Endometrium (tissue), 2 donors: ENCODE data around the gene SYTL4.
A peak's percentile ranks its signal among the peaks of the same experiment; 100 is the strongest.
"Not testable (repeated sequence)": the region's sequence is repeated elsewhere in the genome, so short reads cannot be mapped to it uniquely, and the experiment has no call there.

Experiments used
- FAIRE-seq: peaks from 2 replicates; lab custom pipeline; 2012; peaks lifted over from hg19 to GRCh38; lab: Jason Lieb, UNC
- donor health status: control.
- donor health status: control.

The SYTL4 gene

DNA sequence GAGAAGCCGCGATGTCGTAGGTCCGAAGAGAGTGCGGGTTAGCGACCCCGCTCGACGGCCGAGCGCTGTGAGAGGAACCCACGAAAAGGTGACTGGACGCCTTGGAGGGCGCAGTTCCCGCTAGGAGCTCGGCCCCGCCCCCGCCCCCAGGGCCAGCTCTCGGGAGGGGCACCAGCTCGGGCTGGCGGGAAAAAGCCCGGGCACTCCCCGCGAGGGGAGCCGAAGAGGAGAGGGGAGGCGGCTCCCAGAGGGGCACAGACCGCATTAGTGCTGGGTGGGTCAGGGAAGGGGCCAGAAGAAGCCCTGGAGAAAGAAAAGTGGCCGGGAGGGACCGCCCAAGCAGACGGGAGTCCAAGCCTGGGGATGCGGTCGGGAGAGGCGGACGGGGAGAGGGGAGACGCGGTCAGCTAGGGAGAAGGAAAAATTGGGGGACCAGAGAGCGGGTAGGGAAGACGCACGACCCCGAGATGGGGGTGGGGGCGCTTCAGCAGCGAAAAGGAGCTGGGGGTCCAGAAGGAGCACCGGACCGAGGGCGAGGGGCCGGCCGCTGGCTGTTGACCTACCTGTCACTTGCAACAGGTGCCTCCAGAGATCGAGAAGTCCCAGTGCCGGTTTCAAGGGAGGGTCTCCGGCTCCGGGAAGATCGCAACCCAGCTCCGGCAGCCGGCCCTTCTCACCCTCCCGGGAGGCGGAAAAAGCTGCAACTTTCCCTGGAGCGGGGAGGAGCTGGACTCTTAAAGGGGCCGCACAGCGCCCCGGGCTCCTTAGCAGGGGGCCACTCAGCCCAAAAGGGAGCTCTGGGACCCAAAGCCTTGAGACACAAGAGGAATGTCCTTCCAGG is at the start of gene SYTL4:
Gene SYTL4, minus strand, starts transcription at position 681 of the 841 bp plus-strand sequence. CDS start 30,084 bp downstream, outside the sequence.
- FAIRE-seq: no peak

DNA sequence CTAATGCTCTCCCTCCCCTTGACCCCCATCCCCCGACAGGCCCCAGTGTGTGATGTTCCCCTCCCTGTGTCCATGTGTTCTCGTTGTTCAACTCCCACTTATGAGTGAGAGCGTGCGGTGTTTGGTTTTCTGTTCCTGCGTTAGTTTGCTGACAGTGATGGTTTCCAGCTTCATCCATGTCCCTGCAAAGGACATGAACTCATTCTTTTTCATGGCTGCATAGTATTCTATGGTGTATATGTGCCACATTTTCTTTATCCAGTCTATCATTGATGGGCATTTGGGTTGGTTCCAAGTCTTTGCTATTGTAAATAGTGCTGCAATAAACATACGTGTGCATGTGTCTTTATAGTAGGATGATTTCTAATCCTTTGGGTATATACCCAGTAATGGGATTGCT is 37.5 kb upstream of the SYTL4 start:
- FAIRE-seq: not testable (repeated sequence)

DNA sequence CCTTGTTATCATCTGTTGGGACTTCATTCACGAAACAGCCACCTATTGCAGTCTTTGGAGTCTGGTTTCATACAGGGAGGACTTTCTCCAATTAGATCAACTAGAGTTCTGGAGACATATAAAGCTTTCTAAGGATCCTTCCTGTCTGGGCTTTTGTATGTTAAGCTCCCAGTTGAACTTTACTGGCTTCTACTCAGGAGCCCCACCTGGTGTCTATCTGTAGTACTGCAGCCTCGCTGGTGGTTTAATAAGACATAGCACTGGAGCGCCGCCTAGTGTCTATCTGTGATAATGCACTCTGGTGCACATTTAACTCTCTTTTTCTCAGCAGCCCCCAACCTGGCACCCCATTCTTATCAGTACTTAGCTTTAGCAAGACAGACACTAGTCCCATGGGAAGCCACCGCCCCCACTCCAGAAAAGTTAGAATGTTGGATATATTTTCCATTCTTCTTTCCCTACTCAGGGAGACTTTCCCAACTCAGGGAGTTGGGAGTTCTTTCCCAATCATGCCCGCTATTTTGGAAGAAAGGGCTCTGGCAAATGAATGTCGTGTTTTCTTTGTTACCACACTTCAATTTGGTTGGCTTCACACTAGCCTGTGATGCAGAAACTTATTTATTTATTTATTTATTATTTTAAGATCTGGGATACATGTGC is 36.9 kb upstream of the SYTL4 start:
- FAIRE-seq: no peak

DNA sequence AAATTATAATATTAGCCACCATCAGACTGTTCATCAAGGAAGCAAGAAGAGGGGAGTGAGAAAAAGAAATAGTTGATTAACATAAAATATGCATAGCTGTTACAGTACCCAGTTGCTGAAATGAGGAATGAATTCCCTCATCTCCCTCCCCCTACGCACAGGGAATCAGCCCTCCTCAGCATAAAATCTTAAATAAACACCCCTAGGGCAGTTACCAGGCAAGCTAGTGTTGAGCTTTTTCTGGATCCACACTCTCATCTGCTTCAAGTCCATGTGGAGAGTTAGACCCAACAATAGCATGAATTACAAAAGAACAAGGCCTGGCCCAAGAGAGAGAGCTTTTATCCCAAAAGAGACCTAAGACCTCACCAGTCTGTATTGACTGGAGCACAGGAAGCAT is 19.0 kb upstream of the SYTL4 start:
- FAIRE-seq: no peak

DNA sequence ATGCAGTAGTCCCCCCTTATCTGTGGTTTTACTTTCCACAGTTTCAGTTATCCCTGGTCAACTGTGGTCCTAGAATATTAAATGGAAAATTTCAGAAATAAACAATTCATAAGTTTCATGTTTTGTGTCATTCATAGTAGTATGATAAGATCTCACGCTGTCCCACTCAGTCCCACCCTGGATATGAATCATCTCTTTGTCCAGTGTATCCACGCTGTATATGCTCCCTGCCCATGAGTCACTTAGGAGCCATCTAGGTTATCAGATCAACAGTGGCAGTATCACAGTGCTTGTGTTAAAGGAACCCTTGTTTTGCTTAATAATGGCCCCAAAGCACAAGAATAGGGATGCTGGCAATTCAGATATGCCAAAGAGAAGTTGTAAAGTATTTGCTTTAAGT is 16.2 kb upstream of the SYTL4 start:
- FAIRE-seq: no peak

DNA sequence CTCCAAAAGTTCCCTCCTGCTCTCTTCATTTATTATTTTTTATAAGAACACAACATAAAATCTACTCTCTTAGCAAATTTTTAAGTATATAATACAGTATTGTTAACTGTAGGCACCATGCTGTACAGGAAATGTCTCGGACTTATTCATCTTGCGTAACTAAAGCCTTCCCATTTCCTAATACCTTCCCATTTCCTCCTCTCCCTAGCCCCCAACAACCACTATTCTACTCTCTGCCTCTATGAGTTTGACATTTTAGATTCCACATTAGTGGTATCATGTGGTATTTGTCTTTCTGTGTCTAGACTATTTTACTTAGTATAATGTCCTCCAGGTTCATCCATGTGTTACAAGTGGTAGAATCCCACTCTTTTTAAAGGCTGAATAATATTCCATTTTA is 15.8 kb upstream of the SYTL4 start:
- FAIRE-seq: no peak

DNA sequence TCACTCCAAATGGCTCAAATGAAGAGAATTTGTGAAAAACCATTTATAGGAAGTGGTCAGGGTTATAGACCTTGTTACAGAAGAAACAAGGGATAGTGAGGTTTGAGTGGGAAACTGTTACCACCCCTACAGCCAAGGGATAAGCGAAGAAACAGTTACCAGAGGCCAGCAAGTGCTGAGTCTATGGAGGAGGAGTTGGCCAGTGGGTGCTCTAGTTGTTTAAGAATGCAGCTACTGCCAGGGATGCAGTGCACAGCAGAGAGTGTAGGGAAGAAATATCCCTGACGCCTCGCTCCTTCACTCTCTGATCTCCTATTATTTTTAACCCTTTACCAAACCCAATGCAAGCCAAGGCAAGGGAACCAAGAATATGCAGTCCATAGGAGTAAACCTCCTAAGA is 15.2 kb upstream of the SYTL4 start:
- no peak for FAIRE-seq

DNA sequence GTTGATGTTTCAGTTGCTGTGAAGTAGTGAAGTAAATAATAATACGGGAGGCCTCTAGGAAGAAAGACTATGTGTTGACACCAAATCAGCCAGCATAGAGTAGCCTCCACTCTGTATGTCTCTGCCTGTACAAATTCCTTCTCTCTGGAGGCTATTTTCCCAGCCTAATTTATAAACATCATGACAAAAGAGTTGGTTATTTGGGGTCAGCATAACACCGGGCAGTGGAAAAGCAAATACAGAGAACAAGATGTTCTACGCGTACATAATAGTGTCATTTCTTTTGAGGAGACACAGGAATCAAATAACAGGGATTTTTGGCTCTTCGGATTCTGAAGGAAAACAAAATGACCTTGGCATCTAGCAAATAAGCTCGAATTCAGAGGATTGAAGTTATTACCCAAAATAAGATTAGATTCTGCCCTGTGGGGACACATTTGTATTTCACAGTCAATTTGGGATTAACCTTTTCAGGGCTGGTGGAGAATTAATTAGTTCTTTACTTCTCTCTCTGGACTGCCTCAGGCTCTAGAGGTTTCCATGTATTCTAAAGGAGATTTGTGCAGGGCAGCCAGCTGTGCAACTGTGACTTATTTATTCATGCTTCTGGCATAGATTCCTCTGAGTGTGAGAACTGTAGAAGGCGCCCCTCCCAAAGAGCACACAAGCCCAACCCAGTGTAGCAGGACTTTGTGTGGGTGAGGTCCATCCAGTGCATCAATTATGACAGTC is 14.1 kb upstream of the SYTL4 start:
- peak; percentile 94 for FAIRE-seq

DNA sequence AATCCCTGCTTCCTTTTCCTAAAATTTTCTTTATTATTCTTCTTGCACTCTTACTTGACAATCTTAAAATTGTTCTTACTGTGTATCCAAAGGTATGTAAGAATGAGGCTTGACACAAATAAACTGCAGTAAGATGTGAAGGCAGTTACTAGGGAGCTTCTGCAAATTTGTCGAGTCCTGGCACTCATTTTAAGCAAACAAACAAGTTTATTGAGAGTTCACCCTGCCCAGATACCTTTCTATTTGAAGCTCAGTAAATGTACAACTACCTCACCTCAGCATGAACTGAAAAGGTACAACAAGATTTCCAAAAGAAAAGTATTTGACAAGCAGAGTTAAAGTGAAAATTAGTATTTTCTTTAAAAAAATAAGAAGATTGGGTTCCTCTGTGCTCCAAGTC is 13.3 kb upstream of the SYTL4 start:
- no peak for FAIRE-seq

DNA sequence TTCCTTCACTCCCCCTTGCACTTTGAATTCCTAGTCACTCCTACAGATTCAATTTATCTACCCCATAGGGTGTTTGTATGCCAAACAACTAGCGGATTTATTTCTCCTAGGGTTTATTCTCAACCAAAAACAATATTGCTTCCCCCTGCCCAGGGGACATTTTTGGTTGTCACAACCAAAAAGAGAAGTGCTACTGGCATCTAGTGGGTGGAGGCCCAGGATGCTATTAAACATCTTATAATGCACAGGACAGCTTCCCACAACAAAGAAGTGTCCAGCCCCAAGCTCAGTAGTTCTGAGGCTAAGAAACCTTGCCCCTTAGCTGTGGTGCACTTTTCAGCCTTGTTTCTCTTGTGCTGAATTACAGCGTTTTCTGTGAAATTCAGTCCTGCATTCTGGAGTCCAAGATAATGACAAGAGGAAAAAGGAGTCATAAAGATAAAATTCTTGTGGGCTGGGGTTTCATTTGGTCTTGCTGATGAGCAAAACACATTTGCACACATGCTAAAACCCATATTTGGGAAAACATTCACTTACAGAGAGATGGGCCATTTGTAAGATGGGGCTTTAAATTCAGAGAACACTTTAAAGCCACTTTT is 11.2 kb upstream of the SYTL4 start:
- FAIRE-seq: no peak

DNA sequence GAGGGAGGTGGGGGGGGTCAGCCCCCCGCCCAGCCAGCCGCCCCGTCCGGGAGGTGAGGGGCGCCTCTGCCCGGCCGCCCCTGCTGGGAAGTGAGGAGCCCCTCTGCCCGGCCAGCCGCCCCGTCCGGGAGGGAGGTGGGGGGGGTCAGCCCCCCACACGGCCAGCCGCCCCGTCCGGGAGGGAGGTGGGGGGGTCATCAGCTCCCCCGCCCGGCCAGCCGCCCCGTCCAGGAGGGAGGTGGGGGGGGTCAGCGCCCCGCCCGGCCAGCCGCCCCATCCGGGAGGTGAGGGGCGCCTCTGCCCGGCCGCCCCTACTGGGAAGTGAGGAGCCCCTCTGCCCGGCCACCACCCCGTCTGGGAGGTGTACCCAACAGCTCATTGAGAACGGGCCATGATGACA is 7.9 kb downstream of the SYTL4 start:
- not testable (repeated sequence) for FAIRE-seq

DNA sequence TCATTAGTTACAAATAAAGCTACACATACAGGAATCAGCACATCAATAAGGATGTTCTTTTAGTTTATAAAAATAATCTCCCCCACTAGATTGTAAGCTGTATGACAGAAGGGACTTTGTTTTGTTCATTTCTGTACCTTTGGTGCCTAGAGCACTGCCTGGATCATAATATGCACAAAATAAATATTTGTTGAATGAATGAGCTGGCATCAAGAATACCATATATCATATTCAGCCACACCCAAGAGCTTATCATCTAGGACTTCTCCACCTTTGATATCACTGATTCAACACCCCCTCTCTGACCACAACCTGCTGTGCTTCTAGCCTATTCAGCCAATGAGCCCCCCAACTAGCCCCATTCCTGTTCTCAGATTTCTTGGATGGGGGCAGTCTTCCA is 10.6 kb downstream of the SYTL4 start:
- no peak for FAIRE-seq

DNA sequence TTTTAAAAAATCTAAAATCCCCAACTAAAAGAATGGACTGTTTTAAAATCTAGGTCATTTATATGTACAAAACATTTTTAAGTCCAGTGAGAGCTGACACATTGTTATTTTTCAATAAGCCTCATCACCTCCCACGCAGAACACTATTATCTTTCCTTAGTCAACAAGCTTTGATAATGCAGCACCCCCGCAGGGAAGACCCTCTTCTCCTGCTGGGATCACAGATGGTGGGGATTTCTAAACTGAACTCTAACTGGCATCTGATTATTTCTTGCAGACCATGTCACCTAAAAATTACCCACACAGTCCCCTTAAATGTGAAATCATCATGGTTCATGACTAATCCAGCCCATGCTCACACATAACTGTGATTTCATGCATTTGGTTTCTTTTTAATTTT is 11.6 kb downstream of the SYTL4 start:
- no peak for FAIRE-seq

DNA sequence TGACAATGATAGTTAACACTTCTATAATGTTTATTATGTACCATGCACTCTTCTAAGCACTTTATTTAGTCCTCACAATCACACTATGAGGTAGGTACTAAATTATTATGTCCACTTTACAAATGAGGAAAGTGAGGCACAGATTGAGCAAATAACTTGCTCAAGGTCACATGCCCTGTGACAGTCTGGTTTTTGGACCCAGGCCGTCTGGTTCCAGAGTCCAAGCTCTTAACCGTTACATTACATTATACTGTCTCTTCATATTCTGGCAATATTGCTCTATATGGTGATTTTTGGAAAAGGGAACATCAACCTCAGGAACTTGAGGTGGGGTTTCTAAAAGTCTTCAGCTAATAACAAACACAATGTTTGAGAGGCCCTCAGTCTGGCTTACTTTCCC is 12.8 kb downstream of the SYTL4 start:
- no peak for FAIRE-seq

DNA sequence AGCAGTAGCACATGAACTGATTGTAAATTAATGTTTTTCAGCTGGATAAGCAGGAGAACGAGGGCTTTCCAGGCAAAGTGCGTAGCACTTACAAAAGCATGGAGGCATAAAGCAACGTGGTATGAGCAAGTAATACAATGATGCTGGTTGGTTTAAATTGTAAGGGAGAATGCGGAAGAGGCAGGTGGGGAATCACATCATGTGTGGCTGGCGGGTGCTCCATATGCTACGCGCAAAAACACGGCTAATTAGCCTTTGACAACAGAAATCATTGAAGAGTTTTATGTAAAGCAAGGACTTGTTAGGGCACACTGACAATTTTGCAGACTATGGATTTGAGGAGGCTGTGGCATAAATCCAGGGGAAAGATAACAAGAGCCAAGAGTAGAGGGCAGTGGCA is 14.6 kb downstream of the SYTL4 start:
- FAIRE-seq: no peak

DNA sequence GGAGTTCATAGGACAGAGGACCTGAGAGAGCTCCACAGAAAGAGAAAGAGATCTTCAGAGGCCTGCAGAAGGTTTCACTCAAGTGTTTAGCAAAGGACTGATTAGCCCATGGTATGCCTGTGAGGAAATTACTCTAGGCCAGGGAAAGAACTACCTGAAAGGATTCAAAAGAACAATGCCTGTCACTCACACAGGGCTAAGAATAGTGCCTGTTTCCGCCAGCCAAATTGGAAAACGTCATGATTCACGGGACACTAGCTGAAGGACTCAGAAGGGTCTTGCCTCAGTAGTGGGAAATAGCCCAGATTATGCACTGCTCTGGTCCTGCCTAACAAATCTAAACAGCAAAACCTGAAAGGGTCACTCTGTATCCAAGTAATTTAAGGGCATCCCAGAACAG is 21.1 kb downstream of the SYTL4 start:
- FAIRE-seq: no peak

DNA sequence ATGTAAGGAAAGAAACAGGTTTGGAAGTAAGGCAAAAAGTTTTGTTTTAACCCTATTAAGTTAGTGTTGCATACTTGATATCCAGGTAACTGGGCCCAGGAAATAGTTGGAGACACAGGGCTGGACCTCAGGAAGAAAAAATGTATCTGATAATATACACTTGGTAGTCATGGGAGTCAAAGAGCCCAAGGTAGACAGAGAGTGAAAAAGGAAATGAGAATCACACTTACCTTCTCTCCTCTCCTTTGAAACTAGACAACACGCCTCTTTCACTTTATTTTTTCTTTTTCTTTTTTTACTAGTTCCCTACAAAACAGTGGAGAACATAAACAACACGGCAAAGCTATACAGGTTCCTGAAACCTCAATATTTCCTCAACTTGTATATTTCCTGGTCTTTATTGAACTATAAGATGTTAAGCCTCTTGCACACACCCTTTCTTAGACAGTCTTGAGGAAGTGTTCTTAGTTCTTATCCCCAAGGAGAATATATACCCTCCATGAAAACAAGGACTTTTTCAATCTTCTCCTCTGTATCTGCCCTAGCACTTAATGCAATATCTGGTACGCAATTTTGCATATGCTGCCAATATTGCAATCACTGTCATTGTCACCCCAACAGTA is 27.2 kb downstream of the SYTL4 start:
- no peak for FAIRE-seq

DNA sequence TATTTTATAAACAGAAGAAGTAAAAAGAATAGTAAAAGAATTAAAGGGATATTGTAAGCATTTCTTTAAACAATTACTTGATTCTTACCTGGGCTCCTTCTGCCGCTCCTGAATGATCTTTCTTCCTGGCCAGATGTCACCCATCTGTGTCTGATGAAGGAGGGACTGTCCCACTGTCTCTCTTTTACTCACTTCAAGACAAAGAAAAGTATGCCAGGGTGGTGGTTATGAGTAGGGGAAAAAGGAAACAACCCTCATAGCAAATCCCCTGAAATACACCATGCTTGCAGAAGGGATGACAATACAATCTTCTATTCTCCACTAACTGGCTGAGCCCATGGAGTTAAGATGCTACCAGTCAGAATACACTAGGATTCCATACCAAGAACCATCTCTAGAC is 31.1 kb downstream of the SYTL4 start:
- FAIRE-seq: no peak

DNA sequence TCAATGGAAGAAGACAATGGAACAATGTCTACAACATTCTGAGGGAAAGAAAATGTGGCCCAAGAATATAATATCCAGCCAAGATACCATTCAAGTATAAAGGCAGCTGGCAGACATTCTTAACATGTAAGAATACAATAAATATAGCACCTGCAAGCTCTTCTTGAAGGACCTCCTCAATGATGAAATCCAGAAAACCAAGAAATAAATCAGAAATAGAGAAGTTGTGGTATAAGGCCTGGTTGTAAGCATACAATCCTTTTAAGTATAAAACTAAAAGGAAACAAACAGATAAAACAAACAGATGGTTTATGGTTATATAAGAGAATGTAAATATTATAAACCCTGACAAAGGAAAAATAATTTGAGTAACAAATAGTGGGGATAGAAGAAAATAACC is 33.4 kb downstream of the SYTL4 start:
- no peak for FAIRE-seq

DNA sequence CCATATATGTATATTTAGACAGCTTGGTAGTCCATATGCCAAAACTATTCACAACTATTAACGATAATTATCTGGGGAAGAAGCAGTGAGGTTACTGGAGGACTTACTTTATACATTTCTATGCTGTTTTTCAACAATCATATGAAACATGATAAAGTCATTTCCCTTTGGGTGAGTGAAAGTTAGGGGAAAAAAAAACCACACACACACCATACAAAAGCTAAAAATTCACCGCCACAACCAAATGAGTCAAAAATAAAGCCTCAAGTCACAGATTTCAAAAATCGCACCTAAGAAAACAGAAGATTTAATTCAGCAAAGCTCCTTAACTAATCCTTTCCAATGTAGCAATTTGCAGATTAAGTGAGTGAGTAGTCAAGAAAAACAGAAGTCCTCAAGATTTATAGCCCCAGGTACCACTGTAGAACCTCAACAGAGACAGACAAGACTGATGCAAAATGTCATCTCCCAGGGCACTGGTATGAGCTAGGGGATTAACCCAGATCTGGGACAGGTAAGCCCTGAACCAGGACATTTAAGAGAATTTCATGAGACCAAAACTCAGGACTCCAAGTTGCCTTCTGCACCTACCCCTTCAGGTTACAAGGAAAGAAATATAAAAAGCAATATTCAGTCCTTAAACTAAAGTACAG is 35.1 kb downstream of the SYTL4 start:
- FAIRE-seq: no peak

DNA sequence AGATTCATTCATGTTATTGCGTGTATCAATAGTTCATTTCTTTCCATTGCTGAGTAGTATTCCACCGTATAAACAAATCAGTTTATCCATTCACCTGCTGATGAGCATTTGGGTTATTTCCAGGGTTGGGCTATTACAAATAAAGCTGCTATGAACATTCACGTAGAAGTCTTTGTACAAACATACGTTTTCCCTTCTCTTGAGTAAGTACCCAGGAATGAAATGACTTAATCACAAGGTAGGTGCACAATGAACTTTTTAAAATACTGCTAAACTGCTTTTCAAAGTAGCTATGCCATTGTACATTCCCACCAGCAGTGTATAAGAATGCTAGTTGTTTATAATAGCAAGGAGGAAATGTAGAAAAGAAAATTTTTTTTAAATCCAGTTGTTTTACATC is 35.9 kb downstream of the SYTL4 start:
- FAIRE-seq: no peak

DNA sequence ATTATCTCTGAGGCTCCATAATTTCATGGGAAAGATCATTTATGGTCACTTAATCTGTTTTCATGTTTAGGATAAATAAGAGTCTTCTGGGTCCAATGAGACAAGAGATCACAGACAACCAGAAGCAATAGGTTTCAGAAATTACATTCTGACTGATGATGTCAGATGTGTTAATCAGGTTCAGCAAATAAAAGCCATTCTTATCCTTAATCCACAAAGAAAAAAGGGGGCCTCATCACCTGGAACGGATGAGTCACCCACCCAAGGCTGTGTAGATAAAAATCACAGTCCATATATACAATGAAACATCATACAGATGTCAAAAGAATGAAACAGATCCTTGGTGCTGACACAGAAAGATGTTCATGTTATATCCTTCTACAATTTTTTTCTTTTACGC is 36.6 kb downstream of the SYTL4 start:
- no peak for FAIRE-seq
